GM23338 (cell line): ENCODE results near the gene OBSCN. TPM values are rescaled to one million over a fixed set of nuclear protein-coding genes. Genes with fewer than 3 reads are reported as not detected.

Source experiments
- ATAC-seq: fragments of 200-7000 bp; cut with Tn5 transposase; 3 replicates; pipeline ENCODE4 v1.9.1; 2020
- DNase-seq: peaks from one replicate; pipeline ENCODE4 v3.0.0-alpha.2; 2015; ENCODE audit warnings: low spot score
- H2AFZ ChIP-seq: fragments of 200-600 bp; sonication (generic); 2 replicates; pipeline ENCODE4 v1.8.0; 2016; ENCODE audit warnings: antibody characterized with exemption, mild to moderate bottlenecking, moderate library complexity
- H3F3A ChIP-seq: fragments of 200-600 bp; sonication (generic); replicated peaks from 2 replicates; pipeline ENCODE4 v1.8.0; 2017; ENCODE audit warnings: antibody characterized with exemption, mixed run types, low read depth
- H3K27ac ChIP-seq: fragments of 200-600 bp; sonication (generic); 2 replicates; pipeline ENCODE4 v1.6.1; 2016; ENCODE audit warnings: low read depth
- H3K27me3 ChIP-seq: fragments of 200-600 bp; sonication (generic); 2 replicates; pipeline ENCODE4 v1.8.0; 2016; ENCODE audit warnings: mild to moderate bottlenecking, mixed run types, moderate library complexity; ENCODE audit not compliant: insufficient read depth
- H3K36me3 ChIP-seq: fragments of 200-600 bp; sonication (generic); 2 replicates; pipeline ENCODE4 v1.8.0; 2016; ENCODE audit warnings: mild to moderate bottlenecking; ENCODE audit not compliant: insufficient read depth
- H3K4me1 ChIP-seq: fragments of 200-600 bp; sonication (generic); 2 replicates; pipeline ENCODE4 v1.8.0; 2016; ENCODE audit warnings: mild to moderate bottlenecking, moderate library complexity; ENCODE audit not compliant: insufficient read depth
- H3K4me2 ChIP-seq: fragments of 200-600 bp; sonication (generic); 2 replicates; pipeline ENCODE4 v1.7.1; 2017; ENCODE audit warnings: mixed run types
- H3K4me3 ChIP-seq: fragments of 200-600 bp; sonication (generic); 2 replicates; pipeline ENCODE4 v1.6.1; 2016; ENCODE audit warnings: mixed run types
- H3K79me2 ChIP-seq: fragments of 200-600 bp; sonication (generic); replicated peaks from 2 replicates; pipeline ENCODE4 v1.8.0; 2017; ENCODE audit warnings: mild to moderate bottlenecking; ENCODE audit not compliant: insufficient read depth
- H3K9me2 ChIP-seq: fragments of 200-600 bp; sonication (generic); 2 replicates; pipeline ENCODE4 v1.8.0; 2017; ENCODE audit not compliant: insufficient read depth
- H4K20me1 ChIP-seq: fragments of 200-600 bp; sonication (generic); replicated peaks from 2 replicates; pipeline ENCODE4 v1.8.0; 2017; ENCODE audit warnings: mild to moderate bottlenecking; ENCODE audit not compliant: insufficient read depth
- H3K27ac Mint-ChIP-seq: 2 replicates; pipeline ENCODE4 v1.8.0; 2020; ENCODE audit warnings: inconsistent platforms, mild to moderate bottlenecking, moderate library complexity, mixed read lengths
- H3K27me3 Mint-ChIP-seq: 3 replicates; pipeline ENCODE4 v1.8.0; 2022; ENCODE audit warnings: low read depth, mild to moderate bottlenecking, moderate library complexity, mixed read lengths, inconsistent platforms; ENCODE audit not compliant: insufficient read depth, poor library complexity
- H3K36me3 Mint-ChIP-seq: 3 replicates; pipeline ENCODE4 v1.8.0; 2021; ENCODE audit warnings: low read depth, mild to moderate bottlenecking, inconsistent platforms, moderate library complexity, mixed read lengths
- H3K4me1 Mint-ChIP-seq: 3 replicates; pipeline ENCODE4 v1.8.0; 2020; ENCODE audit warnings: mild to moderate bottlenecking, inconsistent platforms, mixed read lengths
- H3K4me3 Mint-ChIP-seq: 3 replicates; pipeline ENCODE4 v1.8.0; 2021; ENCODE audit warnings: moderate library complexity, mild to moderate bottlenecking, inconsistent platforms, mixed read lengths
- H3K9me3 Mint-ChIP-seq: 3 replicates; pipeline ENCODE4 v1.8.0; 2020; ENCODE audit warnings: moderate library complexity, mild to moderate bottlenecking, inconsistent platforms, mixed read lengths
- CREB1 ChIP-seq: fragments of 250-450 bp; sonication (Bioruptor Pico); IDR thresholded peaks from 2 replicates; pipeline ENCODE4 v1.5.0; 2020; ENCODE audit warnings: low read depth, mild to moderate bottlenecking, moderate library complexity
- CTCF ChIP-seq, 2 experiments: fragments of 200-600 bp in 1 of 2; sonication (generic) in 1 of 2; conservative IDR thresholded peaks; 2 replicates each; pipeline versions ENCODE4 v1.5.1 to v1.6.1; 2016 to 2017; ENCODE audit warnings: antibody characterized with exemption in 2 of 2, low read depth in 2 of 2, mild to moderate bottlenecking in 2 of 2, moderate library complexity in 1 of 2
- EZH2 ChIP-seq: fragments of 200-600 bp; sonication (generic); IDR thresholded peaks from one replicate; pipeline ENCODE4 v1.8.0; 2017; ENCODE audit warnings: antibody characterized with exemption, mild to moderate bottlenecking, low read depth; ENCODE audit not compliant: unreplicated experiment
- EZH2phosphoT487 ChIP-seq: fragments of 200-600 bp; sonication (generic); IDR thresholded peaks from one replicate; pipeline ENCODE4 v1.8.1; 2018; ENCODE audit warnings: antibody characterized with exemption; ENCODE audit not compliant: unreplicated experiment
- JUNB ChIP-seq: IDR thresholded peaks from one replicate; pipeline ENCODE4 v1.6.1; 2016; ENCODE audit warnings: antibody characterized with exemption; ENCODE audit not compliant: unreplicated experiment
- NANOG ChIP-seq: IDR thresholded peaks from 2 replicates; pipeline ENCODE4 v1.6.1; 2016; ENCODE audit warnings: antibody characterized with exemption, borderline replicate concordance
- POLR2AphosphoS5 ChIP-seq: IDR thresholded peaks from 2 replicates; pipeline ENCODE4 v1.6.1; 2016; ENCODE audit warnings: antibody characterized with exemption, low read depth
- REST ChIP-seq: IDR thresholded peaks from one replicate; pipeline ENCODE4 v1.6.1; 2018; ENCODE audit warnings: antibody characterized with exemption; ENCODE audit not compliant: unreplicated experiment
- ZNF462 ChIP-seq: fragments of 250-450 bp; sonication (Bioruptor Pico); IDR thresholded peaks from 2 replicates; pipeline ENCODE4 v1.5.0; 2020; ENCODE audit warnings: mild to moderate bottlenecking, moderate library complexity
- polyA plus RNA-seq: library from polyadenylated mRNA; unstranded; fragments of >200 nt; fragmentation: Nextera tagmentation; extraction: Ambion mirVana; gene quantifications from 2 replicates; pipeline ENCODE4 v1.2.1, GENCODE V29; 2016
- total RNA-seq: library from RNA; depleted of rRNA; stranded (reverse); fragments of >200 nt; shearing (Covaris generic); gene quantifications from 2 replicates; pipeline ENCODE4 v1.2.3, GENCODE V29; 2014

The OBSCN gene
- total and polyA plus RNA-seq, 2 experiments from 2014 or later = 8.4 to 38.5 TPM

- H3K79me2 ChIP-seq = no peaks in the 10 kb centered on the region
- ATAC-seq = no peak
- DNase-seq = no peak
- H3K27ac ChIP-seq = no peak overlapping the region
- peaks cover 18% of the 10 kb centered on the region; the same call in 2 of the 3 replicates for H3K36me3 Mint-ChIP-seq
- no peaks in the 10 kb centered on the region for H3K27me3 ChIP-seq
- H3K4me3 Mint-ChIP-seq = no peak overlapping the region
- H4K20me1 ChIP-seq = no peaks in the 10 kb centered on the region
- no peaks in the 10 kb centered on the region for H3K36me3 ChIP-seq
- peaks cover 7% of the 10 kb centered on the region for H3K27me3 Mint-ChIP-seq
- no peaks in the 10 kb centered on the region for H3K4me1 ChIP-seq
- H3K9me3 Mint-ChIP-seq = peaks cover 5% of the 10 kb centered on the region
- H3K9me2 ChIP-seq = no peaks in the 10 kb centered on the region
- no peak overlapping the region for H3K27ac Mint-ChIP-seq
- no peak overlapping the region for H2AFZ ChIP-seq
- H3K4me1 Mint-ChIP-seq = no peaks in the 10 kb centered on the region
- no peak overlapping the region for H3K4me2 ChIP-seq
- H3F3A ChIP-seq = 0 out of 2 replicates have a peak, but pooled peaks cover 3% of the 10 kb centered on the region
- no peak overlapping the region for H3K4me3 ChIP-seq
- TF ChIP-seq EZH2phosphoT487 = no peak
- TF ChIP-seq REST = no peak
- TF ChIP-seq POLR2AphosphoS5 = no peak
- TF ChIP-seq NANOG = no peak
- no peak for TF ChIP-seq ZNF462 (CRISPR knock-in tag)
- TF ChIP-seq JUNB = no peak
- TF ChIP-seq CREB1 (CRISPR knock-in tag) = no peak
- TF ChIP-seq CTCF (conservative IDR thresholded peaks at IDR 0.05; ENCODE audit: low read depth in 2 of 2) = no peak
- no peak for TF ChIP-seq EZH2
Observed at GRCh38 chr1:228343191-228343661, 135.4 kb downstream of the OBSCN start.
